Gastrocnemius medialis (tissue), 4 donors: ENCODE measurements around the gene ZNF221. TPM values are rescaled to one million over a fixed set of nuclear protein-coding genes. Genes with fewer than 3 reads are reported as not detected.

Source experiments
- ATAC-seq, 2 donors: fragments of 150-250 bp; one replicate each; pipeline ENCODE4 v1.9.1; 2016
- DNase-seq, 2 donors: peaks; one replicate each; pipeline ENCODE4 v3.0.0-alpha.2; 2019
- H3K27ac ChIP-seq, 4 donors: fragments of 200-600 bp; sonication (generic); 1 replicate in 1 of 4; 2 replicates in 3 of 4; pipeline ENCODE4 v1.5.1; 2016 to 2018; ENCODE audit warnings: mild to moderate bottlenecking in 2 of 4, moderate library complexity in 1 of 4
- H3K27me3 ChIP-seq, 3 donors: fragments of 200-600 bp; sonication (generic) in 2 of 3; 1 replicate in 1 of 3; 2 replicates in 2 of 3; pipeline versions ENCODE4 v1.5.1 to v1.6.0; 2016 to 2019; ENCODE audit warnings: mild to moderate bottlenecking in 1 of 3, moderate library complexity in 1 of 3
- H3K36me3 ChIP-seq, 2 donors: fragments of 200-600 bp; sonication (generic) in 1 of 2; one replicate each; pipeline ENCODE4 v1.5.1; 2017 to 2018
- H3K4me1 ChIP-seq, 2 donors: fragments of 200-600 bp; sonication (generic) in 1 of 2; one replicate each; pipeline ENCODE4 v1.5.1; 2016 to 2017; ENCODE audit warnings: mild to moderate bottlenecking in 2 of 2
- H3K4me3 ChIP-seq, 4 donors: fragments of 200-600 bp; sonication (generic) in 3 of 4; 1 replicate in 1 of 4; 2 replicates in 3 of 4; pipeline ENCODE4 v1.5.1; 2016 to 2019; ENCODE audit warnings: mild to moderate bottlenecking in 2 of 4
- H3K9me3 ChIP-seq, 3 donors: fragments of 200-600 bp; sonication (generic) in 2 of 3; 1 replicate in 1 of 3; 2 replicates in 2 of 3; pipeline ENCODE4 v1.5.1; 2016 to 2019
- CTCF ChIP-seq, 5 experiments: fragments of 450-650 bp in 3 of 5; fragments of 200-600 bp in 2 of 5; sonication (generic) in 2 of 5; IDR thresholded peaks in 4 of 5; conservative IDR thresholded peaks in 1 of 5; 1 replicate in 4 of 5; 2 replicates in 1 of 5; pipeline ENCODE4 v1.5.1; 2016 to 2019; ENCODE audit warnings: antibody characterized with exemption in 5 of 5, mild to moderate bottlenecking in 3 of 5, moderate library complexity in 3 of 5
- POLR2A ChIP-seq, 2 donors: fragments of 450-650 bp; IDR thresholded peaks; one replicate each; pipeline ENCODE4 v1.6.1; 2017; ENCODE audit warnings: antibody characterized with exemption in 2 of 2, mild to moderate bottlenecking in 2 of 2, moderate library complexity in 2 of 2
- in situ Hi-C, 4 donors: fragments of 200-750 bp; cut with MboI; loops; one replicate each; pipeline versions ENCODE4 v1.15.0 to v1.8.0; 2017; ENCODE audit warnings: low sequenced_read_pairs in 4 of 4
- intact Hi-C: fragments of 100-400 bp; cut with DNase I; formaldehyde crosslinking; loops from one replicate; pipeline ENCODE4 v1.15.1; 2023; ENCODE audit warnings: low total_unique reads
- total RNA-seq, 4 donors: library from RNA; depleted of rRNA; stranded (reverse); fragments of >200 nt; gene quantifications; one replicate each; pipeline versions ENCODE4 v1.1.0 to v1.2.3, GENCODE V29; 2016

Gene ZNF221
- total RNA-seq, 4 donors from 2014 or later: 0.76 to 15.3 (median 0.96) TPM

DNA sequence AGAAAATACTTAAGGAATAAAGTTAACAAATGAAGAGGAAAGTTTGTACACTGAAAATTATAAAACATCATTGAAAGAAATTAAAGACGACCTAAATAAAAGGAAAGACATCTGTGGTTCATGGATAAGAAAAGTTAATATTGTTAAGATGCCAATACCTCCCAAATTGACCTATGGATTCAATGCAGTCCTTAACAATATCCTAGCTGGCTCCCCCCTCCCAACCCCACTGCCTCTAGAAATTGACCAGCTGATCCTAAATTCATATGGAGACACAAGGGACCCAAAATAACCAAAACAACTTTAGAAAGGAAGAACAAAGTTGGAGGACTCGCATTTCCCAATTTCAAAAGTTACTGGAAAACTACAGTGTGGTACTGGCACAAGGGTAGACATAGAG is 44.3 kb upstream of the ZNF221 start:
- intact Hi-C loops: no loop called here
- no peak for DNase-seq
- H3K27ac ChIP-seq: no peak overlapping the region
- peaks cover 0 to under 1% of the 10 kb centered on the region in 2 donors for H3K36me3 ChIP-seq
- no peak for TF ChIP-seq CTCF (IDR thresholded peaks at IDR 0.05 in 4 of 5, conservative IDR thresholded peaks at IDR 0.05 in 1 of 5)
- no peak for TF ChIP-seq POLR2A (IDR thresholded peaks at IDR 0.05)
- no peak for ATAC-seq
- no peaks in the 10 kb centered on the region for H3K27me3 ChIP-seq
- in situ Hi-C loops: no loop called here
- H3K9me3 ChIP-seq: peaks cover 8 to 46% (median 15%) of the 10 kb centered on the region in 3 donors
- H3K4me1 ChIP-seq: no peaks in the 10 kb centered on the region
- no peak overlapping the region for H3K4me3 ChIP-seq

DNA sequence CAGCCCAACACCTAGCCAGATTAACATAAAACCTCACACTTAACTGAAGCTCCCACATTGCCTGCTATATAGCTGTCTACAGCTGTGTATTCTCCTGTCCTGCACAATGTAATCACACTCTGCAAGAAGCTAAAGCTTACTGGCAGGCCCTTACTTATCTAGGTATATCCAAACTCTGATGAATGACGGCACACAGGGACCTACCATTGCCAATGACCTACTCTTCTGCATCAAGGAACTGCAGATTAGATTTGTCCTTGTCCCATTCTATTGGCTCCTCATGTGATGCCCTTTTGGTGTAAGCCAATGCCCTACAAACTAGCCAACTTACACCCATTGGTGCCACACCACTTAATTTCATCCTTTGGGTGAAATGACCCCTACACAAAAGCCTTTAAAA is 42.4 kb upstream of the ZNF221 start:
- Histone ChIP-seq H3K36me3 (peaks cover 6 to 19% of the 10 kb centered on the region in 2 donors), H3K27me3 (no peaks in the 10 kb centered on the region), H3K4me1 (no peaks in the 10 kb centered on the region), H3K4me3 (no peak overlapping the region), H3K27ac (no peak overlapping the region), H3K9me3 (peaks cover 9 to 65% (median 31%) of the 10 kb centered on the region in 3 donors)
- in situ Hi-C loops: no loop called here
- no peak for TF ChIP-seq CTCF (IDR thresholded peaks at IDR 0.05 in 4 of 5, conservative IDR thresholded peaks at IDR 0.05 in 1 of 5)
- no peak for ATAC-seq
- no peak for DNase-seq
- intact Hi-C loops: no loop called here

- intact Hi-C loops (no loop called here), in situ Hi-C loops (no loop called here)
- TF ChIP-seq POLR2A (IDR thresholded peaks at IDR 0.05) (no peak), CTCF (IDR thresholded peaks at IDR 0.05 in 4 of 5, conservative IDR thresholded peaks at IDR 0.05 in 1 of 5) (no peak)
- no peaks in the 10 kb centered on the region for H3K4me1 ChIP-seq
- H3K36me3 ChIP-seq: peaks cover 20 to 41% of the 10 kb centered on the region in 2 donors
- no peak overlapping the region for H3K27ac ChIP-seq
- no peak for ATAC-seq
- peaks cover 14 to 87% (median 53%) of the 10 kb centered on the region in 3 donors for H3K9me3 ChIP-seq
- no peaks in the 10 kb centered on the region for H3K27me3 ChIP-seq
- peak overlapping the region in 1 of 4 donors; percentile 8 for H3K4me3 ChIP-seq
- no peak for DNase-seq
Observed at GRCh38 chr19:43910884-43911283, 40.1 kb upstream of the ZNF221 start.

DNA sequence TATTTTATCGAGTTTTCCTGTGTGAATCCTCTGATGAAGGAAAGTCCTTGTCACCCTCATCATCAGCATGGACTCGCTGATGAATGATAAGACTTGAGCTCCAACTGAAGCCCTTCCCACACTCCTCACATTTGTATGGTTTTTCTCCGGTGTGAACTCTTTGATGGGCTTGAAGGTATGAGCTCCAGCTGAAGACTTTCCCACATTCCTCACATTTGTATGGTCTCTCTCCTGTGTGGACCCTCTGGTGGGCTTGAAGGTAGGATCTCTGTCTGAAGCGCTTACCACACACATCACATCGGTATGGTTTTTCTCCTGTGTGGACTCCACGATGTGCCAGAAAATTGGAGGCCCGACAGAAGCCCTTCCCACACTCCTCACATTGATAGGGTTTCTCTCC is 37.6 kb upstream of the ZNF221 start:
- Histone ChIP-seq H3K9me3 (peaks cover 19 to 91% (median 51%) of the 10 kb centered on the region in 3 donors), H3K4me1 (no peaks in the 10 kb centered on the region), H3K36me3 (peaks cover 28 to 66% of the 10 kb centered on the region in 2 donors), H3K27ac (no peak overlapping the region), H3K4me3 (no peak overlapping the region), H3K27me3 (no peaks in the 10 kb centered on the region)
- TF ChIP-seq POLR2A (IDR thresholded peaks at IDR 0.05) (no peak), CTCF (IDR thresholded peaks at IDR 0.05 in 4 of 5, conservative IDR thresholded peaks at IDR 0.05 in 1 of 5) (no peak)
- intact Hi-C loops: no loop called here
- ATAC-seq: no peak
- no peak for DNase-seq
- in situ Hi-C loops: no loop called here

GRCh38 chr19:43914051-43914450 is 37.0 kb upstream of the ZNF221 start:
- in situ Hi-C loops (no loop called here), intact Hi-C loops (no loop called here)
- Histone ChIP-seq H3K9me3 (peaks cover 19 to 86% (median 51%) of the 10 kb centered on the region in 3 donors), H3K27me3 (no peaks in the 10 kb centered on the region), H3K4me3 (peak overlapping the region in 1 of 4 donors; percentile 18), H3K4me1 (no peaks in the 10 kb centered on the region), H3K36me3 (peaks cover 35 to 73% of the 10 kb centered on the region in 2 donors), H3K27ac (no peak overlapping the region)
- TF ChIP-seq POLR2A (IDR thresholded peaks at IDR 0.05) (no peak), CTCF (IDR thresholded peaks at IDR 0.05 in 4 of 5, conservative IDR thresholded peaks at IDR 0.05 in 1 of 5) (no peak)
- DNase-seq: no peak
- no peak for ATAC-seq
